Endothelial cell (in vitro differentiated cells): ENCODE results near the gene RHOV. TPM values are rescaled to one million over a fixed set of nuclear protein-coding genes. Genes with fewer than 3 reads are reported as not detected.

Source experiments
- DNase-seq: peaks from one replicate; pipeline ENCODE4 v3.0.0; 2021; ENCODE audit warnings: low spot score
- H3K27ac Mint-ChIP-seq: one replicate; pipeline ENCODE4 v1.8.0; 2021; ENCODE audit warnings: mixed read lengths, inconsistent platforms; ENCODE audit not compliant: unreplicated experiment
- H3K27me3 Mint-ChIP-seq: one replicate; pipeline ENCODE4 v1.8.0; 2021; ENCODE audit warnings: mild to moderate bottlenecking, moderate library complexity, mixed read lengths, inconsistent platforms; ENCODE audit not compliant: unreplicated experiment
- H3K36me3 Mint-ChIP-seq: one replicate; pipeline ENCODE4 v1.8.0; 2021; ENCODE audit warnings: mild to moderate bottlenecking, low read depth, mixed read lengths, inconsistent platforms; ENCODE audit not compliant: unreplicated experiment
- H3K4me1 Mint-ChIP-seq: one replicate; pipeline ENCODE4 v1.8.0; 2021; ENCODE audit warnings: mild to moderate bottlenecking, mixed read lengths, inconsistent platforms; ENCODE audit not compliant: unreplicated experiment
- H3K4me3 Mint-ChIP-seq: one replicate; pipeline ENCODE4 v1.8.0; 2021; ENCODE audit warnings: mild to moderate bottlenecking, mixed read lengths, inconsistent platforms; ENCODE audit not compliant: unreplicated experiment
- H3K9me3 Mint-ChIP-seq: one replicate; pipeline ENCODE4 v1.8.0; 2021; ENCODE audit warnings: mixed read lengths, inconsistent platforms; ENCODE audit not compliant: unreplicated experiment
- total RNA-seq: library from RNA; stranded (reverse); fragmentation: NEBNext Ultra II Directional; extraction: Animal tissue kit (Norgen Biotek cat#: 25700); gene quantifications from one replicate; pipeline ENCODE4 v1.2.1, GENCODE V29; 2021; ENCODE audit not compliant: unreplicated experiment
- TF ChIP-seq, protein P1 (sequence below): fragments of 200-600 bp; sonication (generic); IDR thresholded peaks from one replicate; pipeline ENCODE4 v1.5.0; 2021; ENCODE audit warnings: antibody characterized with exemption; ENCODE audit not compliant: unreplicated experiment

Gene RHOV
- total RNA-seq, 1 donor from 2014 or later: 1.4 TPM

DNA sequence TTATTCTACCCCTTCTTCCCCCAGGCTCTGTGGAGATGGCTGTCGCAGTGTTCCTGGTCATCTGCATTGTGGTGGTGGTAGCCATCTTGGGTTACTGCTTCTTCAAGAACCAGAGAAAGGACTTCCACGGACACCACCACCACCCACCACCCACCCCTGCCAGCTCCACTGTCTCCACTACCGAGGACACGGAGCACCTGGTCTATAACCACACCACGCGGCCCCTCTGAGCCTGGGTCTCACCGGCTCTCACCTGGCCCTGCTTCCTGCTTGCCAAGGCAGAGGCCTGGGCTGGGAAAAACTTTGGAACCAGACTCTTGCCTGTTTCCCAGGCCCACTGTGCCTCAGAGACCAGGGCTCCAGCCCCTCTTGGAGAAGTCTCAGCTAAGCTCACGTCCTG is 17.3 kb downstream of the RHOV start:
- H3K27ac Mint-ChIP-seq: no peak overlapping the region
- H3K27me3 Mint-ChIP-seq: peaks cover 10% of the 10 kb centered on the region
- peaks cover 14% of the 10 kb centered on the region for H3K36me3 Mint-ChIP-seq
- TF ChIP-seq, protein P1, sequence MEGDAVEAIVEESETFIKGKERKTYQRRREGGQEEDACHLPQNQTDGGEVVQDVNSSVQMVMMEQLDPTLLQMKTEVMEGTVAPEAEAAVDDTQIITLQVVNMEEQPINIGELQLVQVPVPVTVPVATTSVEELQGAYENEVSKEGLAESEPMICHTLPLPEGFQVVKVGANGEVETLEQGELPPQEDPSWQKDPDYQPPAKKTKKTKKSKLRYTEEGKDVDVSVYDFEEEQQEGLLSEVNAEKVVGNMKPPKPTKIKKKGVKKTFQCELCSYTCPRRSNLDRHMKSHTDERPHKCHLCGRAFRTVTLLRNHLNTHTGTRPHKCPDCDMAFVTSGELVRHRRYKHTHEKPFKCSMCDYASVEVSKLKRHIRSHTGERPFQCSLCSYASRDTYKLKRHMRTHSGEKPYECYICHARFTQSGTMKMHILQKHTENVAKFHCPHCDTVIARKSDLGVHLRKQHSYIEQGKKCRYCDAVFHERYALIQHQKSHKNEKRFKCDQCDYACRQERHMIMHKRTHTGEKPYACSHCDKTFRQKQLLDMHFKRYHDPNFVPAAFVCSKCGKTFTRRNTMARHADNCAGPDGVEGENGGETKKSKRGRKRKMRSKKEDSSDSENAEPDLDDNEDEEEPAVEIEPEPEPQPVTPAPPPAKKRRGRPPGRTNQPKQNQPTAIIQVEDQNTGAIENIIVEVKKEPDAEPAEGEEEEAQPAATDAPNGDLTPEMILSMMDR: no peak
- H3K9me3 Mint-ChIP-seq: no peaks in the 10 kb centered on the region
- no peak for DNase-seq
- no peak overlapping the region for H3K4me3 Mint-ChIP-seq
- H3K4me1 Mint-ChIP-seq: no peaks in the 10 kb centered on the region

DNA sequence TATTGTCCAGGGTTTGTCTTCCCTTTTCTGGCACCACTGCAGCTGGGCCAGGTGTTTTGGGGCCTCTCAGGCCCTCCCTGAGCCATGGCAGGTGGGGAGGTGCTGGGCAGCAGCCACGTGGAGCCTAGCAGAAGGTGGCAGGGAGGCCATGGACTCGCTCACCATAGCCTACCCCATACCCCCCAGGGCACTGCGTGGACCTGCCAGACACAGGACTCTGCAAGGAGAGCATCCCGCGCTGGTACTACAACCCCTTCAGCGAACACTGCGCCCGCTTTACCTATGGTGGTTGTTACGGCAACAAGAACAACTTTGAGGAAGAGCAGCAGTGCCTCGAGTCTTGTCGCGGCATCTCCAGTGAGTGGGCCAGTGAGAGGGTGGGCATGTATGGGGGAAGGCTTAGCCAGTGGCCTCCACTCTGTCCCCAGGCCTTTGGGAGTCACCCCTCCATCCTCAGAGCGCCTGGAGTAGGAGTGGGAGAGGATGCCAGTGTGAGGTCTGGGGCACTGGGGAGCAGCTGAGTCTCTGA is 18.3 kb downstream of the RHOV start:
- H3K36me3 Mint-ChIP-seq: peaks cover 14% of the 10 kb centered on the region
- no peaks in the 10 kb centered on the region for H3K9me3 Mint-ChIP-seq
- no peaks in the 10 kb centered on the region for H3K4me1 Mint-ChIP-seq
- peaks cover 14% of the 10 kb centered on the region for H3K27me3 Mint-ChIP-seq
- no peak overlapping the region for H3K4me3 Mint-ChIP-seq
- TF ChIP-seq, protein P1: no peak
- no peak overlapping the region for H3K27ac Mint-ChIP-seq
- DNase-seq: no peak

DNA sequence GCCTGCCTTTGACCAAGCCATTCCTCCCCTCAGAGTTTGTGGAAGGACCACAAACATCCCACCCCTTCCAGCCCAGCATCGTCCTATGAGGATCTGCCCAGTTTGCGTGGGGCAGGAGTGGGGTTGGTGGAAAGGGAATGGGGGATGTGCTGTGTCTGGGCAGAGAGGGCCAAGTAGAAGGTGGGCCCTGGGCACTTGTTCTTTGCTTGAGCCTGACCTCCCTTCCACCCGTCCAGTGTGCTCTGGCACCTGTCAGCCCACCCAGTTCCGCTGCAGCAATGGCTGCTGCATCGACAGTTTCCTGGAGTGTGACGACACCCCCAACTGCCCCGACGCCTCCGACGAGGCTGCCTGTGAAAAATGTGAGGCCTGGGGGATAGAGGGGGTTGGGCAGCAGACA is 19.9 kb downstream of the RHOV start:
- peaks cover 9% of the 10 kb centered on the region for H3K27me3 Mint-ChIP-seq
- no peak overlapping the region for H3K27ac Mint-ChIP-seq
- no peaks in the 10 kb centered on the region for H3K9me3 Mint-ChIP-seq
- DNase-seq: no peak
- peaks cover 14% of the 10 kb centered on the region for H3K36me3 Mint-ChIP-seq
- no peak overlapping the region for H3K4me3 Mint-ChIP-seq
- no peaks in the 10 kb centered on the region for H3K4me1 Mint-ChIP-seq
- TF ChIP-seq, protein P1: no peak

DNA sequence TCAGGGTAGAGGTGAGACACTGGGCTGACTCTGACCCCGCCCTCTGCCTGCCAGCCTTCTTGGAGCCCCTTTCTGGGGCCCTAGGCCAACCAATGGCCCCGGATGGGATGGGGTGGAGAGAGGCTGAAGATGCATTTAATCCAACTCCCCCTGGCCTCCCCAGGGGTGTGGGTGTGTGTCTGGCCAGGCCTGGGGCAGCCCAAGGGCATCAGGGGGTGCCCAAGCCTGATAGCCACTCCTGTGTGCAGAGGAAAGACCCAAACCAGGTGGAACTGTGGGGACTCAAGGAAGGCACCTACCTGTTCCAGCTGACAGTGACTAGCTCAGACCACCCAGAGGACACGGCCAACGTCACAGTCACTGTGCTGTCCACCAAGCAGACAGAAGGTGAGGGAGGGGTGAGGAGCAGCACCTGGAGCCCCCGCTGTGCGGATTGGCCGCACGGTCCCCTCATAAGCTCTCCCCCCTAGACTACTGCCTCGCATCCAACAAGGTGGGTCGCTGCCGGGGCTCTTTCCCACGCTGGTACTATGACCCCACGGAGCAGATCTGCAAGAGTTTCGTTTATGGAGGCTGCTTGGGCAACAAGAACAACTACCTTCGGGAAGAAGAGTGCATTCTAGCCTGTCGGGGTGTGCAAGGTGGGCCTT is 20.7 kb downstream of the RHOV start:
- H3K4me3 Mint-ChIP-seq: no peak overlapping the region
- H3K4me1 Mint-ChIP-seq: no peaks in the 10 kb centered on the region
- H3K9me3 Mint-ChIP-seq: no peaks in the 10 kb centered on the region
- H3K27me3 Mint-ChIP-seq: peaks cover 9% of the 10 kb centered on the region
- TF ChIP-seq, protein P1: no peak
- H3K27ac Mint-ChIP-seq: no peak overlapping the region
- peaks cover 14% of the 10 kb centered on the region for H3K36me3 Mint-ChIP-seq
- DNase-seq: no peak

DNA sequence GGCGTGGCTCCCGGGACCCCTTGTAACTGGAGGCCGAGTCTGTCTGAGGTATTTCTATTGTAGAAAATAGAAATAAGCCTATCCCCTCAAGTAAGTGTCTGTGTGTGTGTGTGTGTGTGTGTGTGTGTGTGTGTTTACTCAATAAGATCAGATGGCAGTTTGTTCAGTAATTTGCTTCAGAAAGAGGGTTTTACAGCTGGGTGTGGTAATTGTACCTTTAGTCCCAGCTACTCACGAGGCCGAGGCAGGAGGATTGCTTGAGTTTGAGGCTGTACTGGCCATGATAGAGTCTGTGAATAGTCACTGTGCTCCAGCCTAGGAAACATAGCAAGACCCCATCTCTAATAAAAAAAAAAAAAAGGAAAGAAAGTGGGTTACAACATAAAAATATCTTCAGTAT is 21.5 kb downstream of the RHOV start:
- TF ChIP-seq, protein P1: no peak
- no peak for DNase-seq
- H3K36me3 Mint-ChIP-seq: peaks cover 19% of the 10 kb centered on the region
- no peaks in the 10 kb centered on the region for H3K9me3 Mint-ChIP-seq
- H3K4me1 Mint-ChIP-seq: peaks cover 8% of the 10 kb centered on the region
- no peak overlapping the region for H3K4me3 Mint-ChIP-seq
- H3K27me3 Mint-ChIP-seq: peaks cover 13% of the 10 kb centered on the region
- no peak overlapping the region for H3K27ac Mint-ChIP-seq
